Mucosa of descending colon (tissue), 3 donors: ENCODE results near the gene TDRD9. TPM values are rescaled to one million over a fixed set of nuclear protein-coding genes. Genes with fewer than 3 reads are reported as not detected.

Experiments
- ATAC-seq: fragments of 200-7000 bp; cut with Tn5 transposase; one replicate; pipeline ENCODE4 v1.9.1; 2020; ENCODE audit warnings: mild to moderate bottlenecking, moderate library complexity
- DNase-seq, 3 donors: peaks; one replicate each; pipeline ENCODE4 v3.0.0-alpha.2; 2020
- H3K36me3 ChIP-seq: fragments of 200-600 bp; one replicate; pipeline ENCODE4 v1.8.0; 2021; ENCODE audit warnings: low read depth, mild to moderate bottlenecking
- H3K4me1 ChIP-seq: fragments of 200-600 bp; one replicate; pipeline ENCODE4 v1.8.0; 2021; ENCODE audit warnings: low read depth, mild to moderate bottlenecking
- H3K4me3 ChIP-seq: fragments of 200-600 bp; one replicate; pipeline ENCODE4 v1.8.0; 2021; ENCODE audit warnings: mild to moderate bottlenecking
- H3K9me3 ChIP-seq: fragments of 200-600 bp; one replicate; pipeline ENCODE4 v1.8.0; 2021; ENCODE audit warnings: mild to moderate bottlenecking
- intact Hi-C, 2 donors: fragments of 100-400 bp; cut with DNase I in 1 of 2; cut with micrococcal nuclease in 1 of 2; formaldehyde crosslinking; loops; one replicate each; pipeline versions ENCODE4 v1.11.0 to v1.11.1; 2022; cut with DNase I, micrococcal nuclease
- total RNA-seq, 3 donors: library from RNA; stranded (reverse); fragmentation: NEBNext Ultra II Directional in 2 of 3; extraction: Animal tissue kit (Norgen Biotek cat#: 25700) in 2 of 3; gene quantifications; one replicate each; pipeline versions ENCODE4 v1.2.1 to v1.2.4, GENCODE V29; 2021 to 2023
- TF ChIP-seq, protein P1 (sequence below): fragments of 200-600 bp; IDR thresholded peaks from one replicate; pipeline ENCODE4 v1.8.0; 2022; ENCODE audit warnings: antibody characterized with exemption, mild to moderate bottlenecking
- donor health status: DM: no; HTN: no; CAD: no; lungs with moderate emphysema.
- donor health status: DM: no; HTN: no; CAD: no.
- donor health status: DM: no; HTN: yes; CAD: no.

Gene TDRD9
- total RNA-seq, 3 donors from 2014 or later, result 0.39 to 0.98 (median 0.63) TPM

DNA sequence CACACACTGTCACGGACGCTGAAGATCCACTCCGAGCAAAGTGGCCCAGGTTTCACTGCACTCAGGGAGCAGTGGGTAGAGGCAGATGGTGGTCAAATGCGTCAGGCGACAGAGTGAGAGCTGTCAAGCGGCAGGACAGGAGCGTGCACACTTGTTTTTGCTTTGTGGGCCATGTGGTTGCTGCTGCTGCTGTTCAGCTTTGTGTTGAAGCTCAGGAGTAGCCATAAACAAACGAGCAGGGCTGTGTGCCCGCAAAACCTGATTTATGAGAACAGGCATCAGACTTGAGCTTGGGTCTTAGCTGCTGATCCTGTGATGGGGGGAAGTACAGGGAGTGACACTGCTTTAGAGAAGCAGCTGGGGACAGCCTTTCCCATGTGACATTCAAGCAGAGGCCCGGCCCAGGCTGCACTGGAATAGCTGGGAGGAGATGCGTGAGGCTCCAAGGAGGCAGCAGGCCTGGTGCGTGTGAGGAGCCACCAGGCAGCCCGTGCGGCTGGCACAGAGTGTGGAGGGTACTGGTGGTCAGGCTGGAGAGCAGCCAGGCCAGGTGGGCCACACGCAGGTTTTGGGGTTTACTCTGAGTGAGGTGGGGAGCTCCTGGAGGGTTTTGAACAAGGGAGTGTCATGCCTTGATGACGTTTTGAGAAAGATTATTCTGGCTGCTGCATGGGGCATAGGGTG is 126.1 kb downstream of the TDRD9 start:
- TF ChIP-seq, protein P1, sequence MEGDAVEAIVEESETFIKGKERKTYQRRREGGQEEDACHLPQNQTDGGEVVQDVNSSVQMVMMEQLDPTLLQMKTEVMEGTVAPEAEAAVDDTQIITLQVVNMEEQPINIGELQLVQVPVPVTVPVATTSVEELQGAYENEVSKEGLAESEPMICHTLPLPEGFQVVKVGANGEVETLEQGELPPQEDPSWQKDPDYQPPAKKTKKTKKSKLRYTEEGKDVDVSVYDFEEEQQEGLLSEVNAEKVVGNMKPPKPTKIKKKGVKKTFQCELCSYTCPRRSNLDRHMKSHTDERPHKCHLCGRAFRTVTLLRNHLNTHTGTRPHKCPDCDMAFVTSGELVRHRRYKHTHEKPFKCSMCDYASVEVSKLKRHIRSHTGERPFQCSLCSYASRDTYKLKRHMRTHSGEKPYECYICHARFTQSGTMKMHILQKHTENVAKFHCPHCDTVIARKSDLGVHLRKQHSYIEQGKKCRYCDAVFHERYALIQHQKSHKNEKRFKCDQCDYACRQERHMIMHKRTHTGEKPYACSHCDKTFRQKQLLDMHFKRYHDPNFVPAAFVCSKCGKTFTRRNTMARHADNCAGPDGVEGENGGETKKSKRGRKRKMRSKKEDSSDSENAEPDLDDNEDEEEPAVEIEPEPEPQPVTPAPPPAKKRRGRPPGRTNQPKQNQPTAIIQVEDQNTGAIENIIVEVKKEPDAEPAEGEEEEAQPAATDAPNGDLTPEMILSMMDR, result no peak
- Histone ChIP-seq H3K9me3 (no peaks in the 10 kb centered on the region), H3K4me1 (no peaks in the 10 kb centered on the region), H3K36me3 (no peaks in the 10 kb centered on the region), H3K4me3 (no peak overlapping the region)
- DNase-seq (no peak), ATAC-seq (no peak)
- intact Hi-C loops, result no loop called here

DNA sequence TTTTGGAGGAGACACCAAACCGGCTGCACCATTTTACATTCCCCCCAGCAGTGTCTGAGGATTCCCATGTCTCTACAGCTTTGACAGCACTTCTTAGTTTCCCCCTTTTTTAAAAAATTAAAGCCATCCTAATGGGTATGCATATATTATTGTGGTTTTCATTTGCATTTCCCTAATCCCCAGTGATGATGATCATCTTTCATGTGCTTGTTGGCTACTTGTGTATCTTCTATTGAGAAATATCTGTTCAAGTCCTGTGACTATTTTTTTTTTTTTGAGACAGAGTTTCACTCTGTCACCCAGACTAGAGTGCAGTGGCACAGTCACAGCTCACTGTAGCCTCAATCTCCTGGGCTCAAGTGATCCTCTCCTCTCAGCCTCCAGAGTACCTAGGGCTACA is 134.0 kb downstream of the TDRD9 start:
- ATAC-seq, result no peak

DNA sequence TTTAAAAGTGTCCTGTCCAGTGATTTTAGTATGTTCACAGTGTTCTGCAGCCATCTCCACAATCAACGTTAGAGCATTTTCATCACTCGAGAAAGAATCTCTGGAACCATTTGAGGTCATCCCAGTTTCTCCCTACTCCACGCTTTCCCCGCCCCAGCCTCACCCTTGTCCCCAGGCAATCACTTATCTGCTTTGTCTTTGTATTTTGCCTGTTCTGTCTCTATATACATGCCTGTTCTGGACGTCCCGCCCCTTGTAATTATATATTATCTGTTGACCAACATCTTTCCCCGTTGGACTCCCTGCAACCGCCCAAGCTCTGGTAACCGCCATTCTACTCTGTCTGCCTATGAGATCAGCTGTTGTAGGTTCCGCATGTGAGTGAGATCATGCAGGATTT is 135.7 kb downstream of the TDRD9 start:
- DNase-seq (no peak), ATAC-seq (peak; percentile 13)
- TF ChIP-seq, protein P1, result no peak
- Histone ChIP-seq H3K4me1 (no peaks in the 10 kb centered on the region), H3K4me3 (no peak overlapping the region), H3K36me3 (no peaks in the 10 kb centered on the region), H3K9me3 (peaks cover 9% of the 10 kb centered on the region)
- intact Hi-C loops, result no loop called here

More for the DNA sequence above, 134.0 kb downstream of the TDRD9 start:
- no peak overlapping the region for H3K4me3 ChIP-seq
- TF ChIP-seq, protein P1, result no peak
- intact Hi-C loops, result no loop called here
- H3K4me1 ChIP-seq, result no peaks in the 10 kb centered on the region
- DNase-seq, result no peak
- H3K9me3 ChIP-seq, result peaks cover 9% of the 10 kb centered on the region
- no peaks in the 10 kb centered on the region for H3K36me3 ChIP-seq

DNA sequence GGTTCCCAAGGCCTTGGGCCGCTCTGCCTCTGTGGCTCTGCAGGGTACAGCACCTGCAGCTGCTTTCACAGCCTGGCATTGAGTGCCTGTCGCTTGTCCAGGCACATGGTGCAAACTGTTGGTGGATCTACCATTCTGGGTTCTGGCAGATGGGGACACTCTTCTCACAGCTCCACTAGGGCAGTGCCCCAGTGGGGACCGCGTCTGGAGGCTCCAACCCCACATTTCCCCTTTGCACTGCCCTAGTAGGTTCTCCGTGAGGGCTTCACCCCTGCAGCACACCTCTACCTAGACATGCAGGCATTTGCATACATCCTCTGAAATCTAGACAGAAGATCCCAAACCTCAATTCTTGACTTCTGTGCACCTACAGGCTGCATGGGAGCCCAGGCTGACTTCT is 138.0 kb downstream of the TDRD9 start:
- no peaks in the 10 kb centered on the region for H3K36me3 ChIP-seq
- DNase-seq, result no peak
- ATAC-seq, result no peak
- H3K4me3 ChIP-seq, result no peak overlapping the region
- intact Hi-C loops, result no loop called here
- H3K9me3 ChIP-seq, result peaks cover 9% of the 10 kb centered on the region
- TF ChIP-seq, protein P1, result no peak
- no peaks in the 10 kb centered on the region for H3K4me1 ChIP-seq

DNA sequence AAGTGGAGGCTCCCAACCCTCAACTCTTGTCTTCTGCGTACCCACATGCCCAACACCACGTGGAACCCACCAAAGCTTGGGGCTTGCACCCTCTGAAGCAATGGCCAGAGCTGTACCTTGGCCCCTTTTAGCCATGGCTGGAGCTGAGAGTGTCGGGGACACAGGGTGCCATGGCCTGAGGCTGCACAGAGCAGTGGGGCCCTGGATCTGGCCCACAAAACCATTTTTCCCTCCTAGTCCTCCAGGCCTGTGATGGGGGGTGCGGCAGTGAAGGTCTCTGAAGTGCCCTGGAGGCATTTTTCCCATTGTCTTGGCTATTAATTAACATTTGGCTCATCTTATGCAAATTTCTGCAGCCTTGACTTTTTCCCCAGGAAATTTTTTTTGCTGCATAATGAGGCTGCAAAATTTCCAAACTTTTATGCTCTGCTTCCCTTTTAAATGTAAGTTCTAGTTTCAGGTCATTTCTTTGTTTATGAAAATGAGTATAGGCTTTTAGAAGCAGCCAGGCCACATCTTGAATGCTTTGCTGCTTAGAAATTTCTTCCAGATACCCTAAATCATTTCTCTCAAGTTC is 138.6 kb downstream of the TDRD9 start:
- ATAC-seq (no peak), DNase-seq (no peak)
- TF ChIP-seq, protein P1, result no peak
- Histone ChIP-seq H3K4me3 (no peak overlapping the region), H3K9me3 (peaks cover 9% of the 10 kb centered on the region), H3K4me1 (no peaks in the 10 kb centered on the region), H3K36me3 (no peaks in the 10 kb centered on the region)
- intact Hi-C loops, result no loop called here
